C4-2B (cell line): Measurements from ENCODE around the gene OCIAD2.

Source experiments
- H3K27ac ChIP-seq: fragments of 450-650 bp; 2 replicates; pipeline ENCODE4 v1.5.1; 2017
- ZFX ChIP-seq: fragments of 450-650 bp; IDR thresholded peaks from 2 replicates; pipeline ENCODE4 v1.6.1; 2017
- TF ChIP-seq, protein P1 (sequence below): fragments of 450-650 bp; conservative IDR thresholded peaks from 2 replicates; pipeline ENCODE4 v1.5.1; 2017; ENCODE audit warnings: mild to moderate bottlenecking

The OCIAD2 gene

DNA sequence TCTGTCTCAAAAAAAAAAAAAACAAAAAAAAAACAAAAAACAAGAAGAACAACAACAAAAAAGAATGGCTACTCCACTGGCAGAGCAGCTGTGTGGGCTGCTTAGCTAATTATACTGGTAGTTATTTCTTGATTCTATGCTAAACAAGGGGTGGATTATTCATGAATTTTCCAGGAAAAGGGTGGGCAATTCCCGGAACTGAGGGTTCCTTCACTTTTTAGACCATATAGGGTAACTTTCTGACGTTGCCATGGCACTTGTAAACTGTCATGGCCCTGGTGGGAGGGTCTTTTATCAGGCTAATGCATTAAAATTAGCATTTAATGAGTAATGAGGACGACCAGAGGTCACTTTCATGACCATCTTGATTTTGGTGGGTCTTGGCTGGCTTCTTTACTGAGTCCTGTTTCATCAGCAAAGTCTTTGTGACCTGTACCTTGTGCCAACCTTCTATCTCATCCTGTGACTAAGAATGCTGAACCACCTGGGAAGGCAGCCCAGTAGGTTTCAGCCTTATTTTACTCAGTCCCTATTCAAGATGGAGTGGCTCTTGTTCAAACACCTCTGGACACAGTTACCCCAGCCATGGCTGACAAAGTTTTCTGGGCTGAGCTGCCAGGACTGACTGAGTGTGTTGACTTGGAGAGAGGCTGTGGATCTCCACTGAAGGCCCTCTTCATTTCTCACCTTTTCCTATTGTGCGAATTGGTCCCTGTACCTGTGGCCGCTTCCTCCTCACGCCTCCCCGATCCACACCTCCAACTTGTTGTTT, 1.3 kb upstream of the OCIAD2 start:
- H3K27ac ChIP-seq: no peak overlapping the region
- no peak for TF ChIP-seq ZFX
- TF ChIP-seq, protein P1, sequence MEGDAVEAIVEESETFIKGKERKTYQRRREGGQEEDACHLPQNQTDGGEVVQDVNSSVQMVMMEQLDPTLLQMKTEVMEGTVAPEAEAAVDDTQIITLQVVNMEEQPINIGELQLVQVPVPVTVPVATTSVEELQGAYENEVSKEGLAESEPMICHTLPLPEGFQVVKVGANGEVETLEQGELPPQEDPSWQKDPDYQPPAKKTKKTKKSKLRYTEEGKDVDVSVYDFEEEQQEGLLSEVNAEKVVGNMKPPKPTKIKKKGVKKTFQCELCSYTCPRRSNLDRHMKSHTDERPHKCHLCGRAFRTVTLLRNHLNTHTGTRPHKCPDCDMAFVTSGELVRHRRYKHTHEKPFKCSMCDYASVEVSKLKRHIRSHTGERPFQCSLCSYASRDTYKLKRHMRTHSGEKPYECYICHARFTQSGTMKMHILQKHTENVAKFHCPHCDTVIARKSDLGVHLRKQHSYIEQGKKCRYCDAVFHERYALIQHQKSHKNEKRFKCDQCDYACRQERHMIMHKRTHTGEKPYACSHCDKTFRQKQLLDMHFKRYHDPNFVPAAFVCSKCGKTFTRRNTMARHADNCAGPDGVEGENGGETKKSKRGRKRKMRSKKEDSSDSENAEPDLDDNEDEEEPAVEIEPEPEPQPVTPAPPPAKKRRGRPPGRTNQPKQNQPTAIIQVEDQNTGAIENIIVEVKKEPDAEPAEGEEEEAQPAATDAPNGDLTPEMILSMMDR: no peak

DNA sequence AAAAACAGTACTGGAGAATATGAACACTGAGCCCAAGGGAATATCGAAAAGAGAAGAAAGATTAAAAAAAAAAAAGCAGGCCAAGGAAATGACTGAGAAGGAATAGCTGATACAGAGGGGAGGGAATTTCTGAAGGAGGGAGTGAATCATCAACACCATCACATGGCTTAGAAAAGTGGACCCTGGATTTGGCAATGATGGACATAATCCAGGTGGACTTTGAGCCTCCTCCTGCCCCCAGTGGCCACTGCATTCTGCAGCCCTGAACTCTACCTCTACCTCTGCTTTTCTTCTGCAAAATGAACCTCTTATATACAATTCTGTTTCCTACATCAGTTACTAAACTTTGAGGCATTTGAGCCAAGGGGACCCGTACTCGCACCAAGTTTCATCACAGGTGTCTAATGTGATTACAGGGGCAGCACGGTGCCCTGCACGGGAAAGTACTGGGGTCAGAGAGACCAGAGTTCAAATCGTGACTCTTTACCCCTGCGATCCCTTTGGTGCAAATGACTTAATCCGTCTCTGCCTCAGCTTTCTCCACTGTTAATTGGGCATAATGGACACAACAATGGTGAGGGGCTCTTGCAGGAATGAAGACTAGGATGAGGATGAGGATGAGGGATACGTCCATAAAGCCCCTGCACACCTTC, 1.1 kb downstream of the OCIAD2 start:
- TF ChIP-seq ZFX: no peak
- TF ChIP-seq, protein P1: no peak; the same call in none of the 2 replicates
- H3K27ac ChIP-seq: peak overlapping the region; percentile 70; the same call in 1 of the 2 replicates

GRCh38 chr4:48904541-48905142, 1.9 kb downstream of the OCIAD2 start:
- H3K27ac ChIP-seq: no peak overlapping the region
- TF ChIP-seq, protein P1: no peak
- no peak for TF ChIP-seq ZFX

GRCh38 chr4:48904101-48904500, 2.5 kb downstream of the OCIAD2 start:
- TF ChIP-seq, protein P1: no peak
- no peak for TF ChIP-seq ZFX
- H3K27ac ChIP-seq: no peak overlapping the region

DNA sequence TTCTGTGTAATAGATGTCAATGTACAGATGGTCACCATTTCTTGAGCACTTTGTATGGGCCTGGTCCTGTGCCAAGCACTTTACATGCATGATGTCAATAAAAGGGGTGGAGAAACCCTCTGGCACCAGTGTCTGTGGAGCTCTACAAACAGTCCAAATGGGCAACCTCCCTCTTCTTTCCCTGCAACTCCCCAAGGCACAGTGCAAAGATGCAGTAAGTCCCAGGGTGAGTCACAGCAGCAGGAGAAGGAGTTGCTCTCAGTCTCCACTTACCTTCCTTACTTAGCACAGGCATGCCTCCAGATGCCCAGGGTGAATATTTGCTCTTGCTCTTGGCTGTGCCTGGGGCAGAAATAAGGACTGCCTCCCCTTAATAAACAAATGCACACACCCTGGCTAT, 4.3 kb downstream of the OCIAD2 start:
- TF ChIP-seq, protein P1: no peak
- no peak for TF ChIP-seq ZFX
- H3K27ac ChIP-seq: no peak overlapping the region

- no peak for TF ChIP-seq ZFX
- TF ChIP-seq, protein P1: no peak
- H3K27ac ChIP-seq: no peak overlapping the region
Observed at GRCh38 chr4:48901196-48901595, 5.4 kb downstream of the OCIAD2 start.

- no peak overlapping the region for H3K27ac ChIP-seq
- TF ChIP-seq, protein P1: no peak
- no peak for TF ChIP-seq ZFX
Observed at GRCh38 chr4:48899950-48900349, 6.6 kb downstream of the OCIAD2 start.
